HG03196 (cell line): ENCODE results near the gene OR5H2.

Experiments used
- ATAC-seq: cut with Tn5 transposase; IDR thresholded peaks from one replicate; pipeline ENCODE4 v1.9.1; 2021; ENCODE audit not compliant: unreplicated experiment

Gene OR5H2

GRCh38 chr3:98329392-98330124 lies 47.3 kb downstream of the OR5H2 start:
- no peak for ATAC-seq

- ATAC-seq: no peak
Measured at GRCh38 chr3:98331329-98331728, 49.0 kb downstream of the OR5H2 start.
